Measurements from ENCODE around the gene MRPL22.

DNA sequence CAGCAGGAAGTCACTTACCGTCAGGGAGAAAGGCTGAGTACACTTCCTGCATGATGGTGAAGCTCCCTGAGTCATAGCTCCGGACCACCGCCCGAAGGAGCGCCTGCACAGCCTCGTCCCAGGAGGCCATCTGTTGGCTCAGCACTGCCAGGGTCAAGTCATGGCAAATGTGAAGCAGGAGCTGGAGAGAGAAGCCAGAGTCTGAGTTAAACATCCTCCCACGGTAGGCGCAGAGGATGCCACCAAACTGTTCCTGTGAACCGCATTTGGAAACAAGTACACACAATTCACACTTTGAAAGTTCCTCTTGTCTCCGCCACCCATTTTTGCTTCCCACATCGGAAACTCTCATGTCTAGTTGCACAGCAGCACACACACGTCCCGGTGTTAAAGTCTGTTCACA lies 48.5 kb upstream of the MRPL22 start:
- TF ChIP-seq, protein P1, sequence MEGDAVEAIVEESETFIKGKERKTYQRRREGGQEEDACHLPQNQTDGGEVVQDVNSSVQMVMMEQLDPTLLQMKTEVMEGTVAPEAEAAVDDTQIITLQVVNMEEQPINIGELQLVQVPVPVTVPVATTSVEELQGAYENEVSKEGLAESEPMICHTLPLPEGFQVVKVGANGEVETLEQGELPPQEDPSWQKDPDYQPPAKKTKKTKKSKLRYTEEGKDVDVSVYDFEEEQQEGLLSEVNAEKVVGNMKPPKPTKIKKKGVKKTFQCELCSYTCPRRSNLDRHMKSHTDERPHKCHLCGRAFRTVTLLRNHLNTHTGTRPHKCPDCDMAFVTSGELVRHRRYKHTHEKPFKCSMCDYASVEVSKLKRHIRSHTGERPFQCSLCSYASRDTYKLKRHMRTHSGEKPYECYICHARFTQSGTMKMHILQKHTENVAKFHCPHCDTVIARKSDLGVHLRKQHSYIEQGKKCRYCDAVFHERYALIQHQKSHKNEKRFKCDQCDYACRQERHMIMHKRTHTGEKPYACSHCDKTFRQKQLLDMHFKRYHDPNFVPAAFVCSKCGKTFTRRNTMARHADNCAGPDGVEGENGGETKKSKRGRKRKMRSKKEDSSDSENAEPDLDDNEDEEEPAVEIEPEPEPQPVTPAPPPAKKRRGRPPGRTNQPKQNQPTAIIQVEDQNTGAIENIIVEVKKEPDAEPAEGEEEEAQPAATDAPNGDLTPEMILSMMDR (IDR thresholded peaks at IDR 0.05), result no peak
- TF ChIP-seq POLR2A (IDR thresholded peaks at IDR 0.05), result no peak
